ENCODE data around the gene SLC39A2.
A peak's percentile ranks its signal among the peaks of the same experiment; 100 is the strongest.

SLC39A2 gene

DNA sequence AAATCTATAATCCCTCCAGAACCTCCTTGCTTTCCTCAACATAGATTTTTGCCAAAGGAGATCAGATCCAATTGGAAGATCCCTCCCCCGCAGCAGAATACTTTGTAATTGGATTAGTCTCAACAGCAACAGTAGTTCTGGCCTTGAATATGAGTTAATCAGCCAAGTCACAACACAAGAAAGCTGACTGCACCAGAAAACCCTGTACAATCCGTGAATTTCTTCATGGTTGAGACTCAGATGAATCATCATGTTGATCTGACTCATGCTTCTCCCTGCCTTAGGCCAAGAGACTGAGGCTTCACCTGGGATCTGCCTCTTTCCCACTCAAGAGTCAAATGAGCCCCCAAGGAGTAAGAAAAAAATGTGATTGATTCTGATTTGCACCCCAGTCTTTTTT, 12.3 kb upstream of the SLC39A2 start:
- Histone ChIP-seq H3K4ac (ENCODE audit: low read length) (no peak overlapping the region), H3K4me1 (ENCODE audit: control insufficient read depth in 2 of 2, insufficient read depth in 1 of 2, low read depth in 1 of 2, low read length in 2 of 2) (peaks cover 0 to 4% of the 10 kb centered on the region in 2 donors), H4K8ac (ENCODE audit: low read depth, low read length) (no peak overlapping the region), H3K23ac (ENCODE audit: low read depth, low read length, poor library complexity) (no peak overlapping the region), H2AFZ (ENCODE audit: low read length) (no peak overlapping the region), H2AK5ac (ENCODE audit: low read depth, low read length) (no peak overlapping the region), H2BK12ac (ENCODE audit: low read length) (no peak overlapping the region), H3K9ac (ENCODE audit: low read depth, low read length, poor library complexity) (no peak overlapping the region), H4K91ac (ENCODE audit: low read depth, low read length, poor library complexity) (no peak overlapping the region), H2BK5ac (ENCODE audit: low read length) (no peak overlapping the region), H3K9me3 (replicated peaks in 1 of 2; ENCODE audit: control insufficient read depth in 2 of 2, insufficient read depth in 1 of 2, low read depth in 1 of 2, low read length in 2 of 2) (no peaks in the 10 kb centered on the region), H2BK120ac (ENCODE audit: low read depth, low read length) (no peak overlapping the region), H3K18ac (ENCODE audit: low read length) (no peak overlapping the region), H3K27ac (replicated peaks; ENCODE audit: low read length) (no peak overlapping the region), H2BK15ac (ENCODE audit: low read length) (no peak overlapping the region), H3K27me3 (ENCODE audit: control insufficient read depth in 3 of 3, insufficient read depth in 3 of 3, low read depth in 1 of 3, low read length in 3 of 3) (no peaks in the 10 kb centered on the region), H3K4me3 (ENCODE audit: low read length in 2 of 2) (no peak overlapping the region), H3K14ac (ENCODE audit: low read length) (no peak overlapping the region), H3K36me3 (replicated peaks in 1 of 2; ENCODE audit: control insufficient read depth in 2 of 2, insufficient read depth in 2 of 2, low read length in 2 of 2) (peaks cover under 1 to 9% of the 10 kb centered on the region in 2 donors), H3K4me2 (ENCODE audit: insufficient read depth, low read length, poor library complexity, severe bottlenecking) (no peak overlapping the region), H3K79me1 (ENCODE audit: low read depth, low read length) (no peaks in the 10 kb centered on the region)
- no peak for DNase-seq (ENCODE audit: low spot score)
- WGBS, 2 donors (ENCODE audit: extremely low coverage in 2 of 2, insufficient read length in 2 of 2, insufficient replicate concordance in 1 of 2), result no CpG with 5 or more reads among the region's 2 CpGs

GRCh38 chr14:20988717-20989470, 10.2 kb upstream of the SLC39A2 start:
- peak overlapping the region; percentile 44 for H3K27ac ChIP-seq (replicated peaks; ENCODE audit: low read length)
- peaks cover 13 to 28% of the 10 kb centered on the region in 2 donors for H3K36me3 ChIP-seq (replicated peaks in 1 of 2; ENCODE audit: control insufficient read depth in 2 of 2, insufficient read depth in 2 of 2, low read length in 2 of 2)
- peak overlapping the region; percentile 32 for H3K4ac ChIP-seq (ENCODE audit: low read length)
- peak overlapping the region; percentile 84 for H2BK15ac ChIP-seq (ENCODE audit: low read length)
- WGBS, 2 donors (ENCODE audit: extremely low coverage in 2 of 2, insufficient read length in 2 of 2, insufficient replicate concordance in 1 of 2), result no CpG with 5 or more reads among the region's 15 CpGs
- H3K4me2 ChIP-seq (ENCODE audit: insufficient read depth, low read length, poor library complexity, severe bottlenecking), result no peak overlapping the region
- peak overlapping the region; percentile 92 for H2AFZ ChIP-seq (ENCODE audit: low read length)
- no peak for DNase-seq (ENCODE audit: low spot score)
- no peak overlapping the region for H2BK120ac ChIP-seq (ENCODE audit: low read depth, low read length)
- H3K9ac ChIP-seq (ENCODE audit: low read depth, low read length, poor library complexity), result no peak overlapping the region
- H3K4me1 ChIP-seq (ENCODE audit: control insufficient read depth in 2 of 2, insufficient read depth in 1 of 2, low read depth in 1 of 2, low read length in 2 of 2), result peaks cover 0 to 4% of the 10 kb centered on the region in 2 donors
- H3K23ac ChIP-seq (ENCODE audit: low read depth, low read length, poor library complexity), result no peak overlapping the region
- H4K91ac ChIP-seq (ENCODE audit: low read depth, low read length, poor library complexity), result no peak overlapping the region
- no peak overlapping the region for H3K14ac ChIP-seq (ENCODE audit: low read length)
- H3K18ac ChIP-seq (ENCODE audit: low read length), result peak overlapping the region; percentile 70
- peak overlapping the region; percentile 77 for H2AK5ac ChIP-seq (ENCODE audit: low read depth, low read length)
- H3K27me3 ChIP-seq (ENCODE audit: control insufficient read depth in 3 of 3, insufficient read depth in 3 of 3, low read depth in 1 of 3, low read length in 3 of 3), result no peaks in the 10 kb centered on the region
- H3K79me1 ChIP-seq (ENCODE audit: low read depth, low read length), result no peaks in the 10 kb centered on the region
- no peak overlapping the region for H4K8ac ChIP-seq (ENCODE audit: low read depth, low read length)
- H2BK5ac ChIP-seq (ENCODE audit: low read length), result peak overlapping the region; percentile 42
- peak overlapping the region; percentile 52 for H2BK12ac ChIP-seq (ENCODE audit: low read length)
- H3K9me3 ChIP-seq (replicated peaks in 1 of 2; ENCODE audit: control insufficient read depth in 2 of 2, insufficient read depth in 1 of 2, low read depth in 1 of 2, low read length in 2 of 2), result no peaks in the 10 kb centered on the region
- H3K4me3 ChIP-seq (ENCODE audit: low read length in 2 of 2), result peak overlapping the region in 1 of 2 donors; percentile 95

GRCh38 chr14:20989471-20989786, 9.7 kb upstream of the SLC39A2 start:
- peaks cover 0 to 4% of the 10 kb centered on the region in 2 donors for H3K4me1 ChIP-seq (ENCODE audit: control insufficient read depth in 2 of 2, insufficient read depth in 1 of 2, low read depth in 1 of 2, low read length in 2 of 2)
- no peaks in the 10 kb centered on the region for H3K79me1 ChIP-seq (ENCODE audit: low read depth, low read length)
- no peak overlapping the region for H3K18ac ChIP-seq (ENCODE audit: low read length)
- H3K9me3 ChIP-seq (replicated peaks in 1 of 2; ENCODE audit: control insufficient read depth in 2 of 2, insufficient read depth in 1 of 2, low read depth in 1 of 2, low read length in 2 of 2), result no peaks in the 10 kb centered on the region
- no peak overlapping the region for H4K8ac ChIP-seq (ENCODE audit: low read depth, low read length)
- no peak overlapping the region for H3K4me2 ChIP-seq (ENCODE audit: insufficient read depth, low read length, poor library complexity, severe bottlenecking)
- H3K23ac ChIP-seq (ENCODE audit: low read depth, low read length, poor library complexity), result no peak overlapping the region
- no peak overlapping the region for H4K91ac ChIP-seq (ENCODE audit: low read depth, low read length, poor library complexity)
- no peak for DNase-seq (ENCODE audit: low spot score)
- peak overlapping the region; percentile 62 for H3K27ac ChIP-seq (replicated peaks; ENCODE audit: low read length)
- H3K14ac ChIP-seq (ENCODE audit: low read length), result no peak overlapping the region
- H2BK5ac ChIP-seq (ENCODE audit: low read length), result no peak overlapping the region
- no CpG with 5 or more reads among the region's 11 CpGs for WGBS, 2 donors (ENCODE audit: extremely low coverage in 2 of 2, insufficient read length in 2 of 2, insufficient replicate concordance in 1 of 2)
- peak overlapping the region; percentile 92 for H2AFZ ChIP-seq (ENCODE audit: low read length)
- H3K27me3 ChIP-seq (ENCODE audit: control insufficient read depth in 3 of 3, insufficient read depth in 3 of 3, low read depth in 1 of 3, low read length in 3 of 3), result no peaks in the 10 kb centered on the region
- H2BK120ac ChIP-seq (ENCODE audit: low read depth, low read length), result no peak overlapping the region
- no peak overlapping the region for H3K4ac ChIP-seq (ENCODE audit: low read length)
- H2AK5ac ChIP-seq (ENCODE audit: low read depth, low read length), result no peak overlapping the region
- no peak overlapping the region for H2BK15ac ChIP-seq (ENCODE audit: low read length)
- no peak overlapping the region for H3K9ac ChIP-seq (ENCODE audit: low read depth, low read length, poor library complexity)
- no peak overlapping the region for H2BK12ac ChIP-seq (ENCODE audit: low read length)
- H3K36me3 ChIP-seq (replicated peaks in 1 of 2; ENCODE audit: control insufficient read depth in 2 of 2, insufficient read depth in 2 of 2, low read length in 2 of 2), result peaks cover 15 to 34% of the 10 kb centered on the region in 2 donors
- H3K4me3 ChIP-seq (ENCODE audit: low read length in 2 of 2), result peak overlapping the region in 1 of 2 donors; percentile 95

GRCh38 chr14:20989787-20990600, 9.1 kb upstream of the SLC39A2 start, which contains the start of gene METTL17:
METTL17 (plus strand) TSS chr14:20989980; CDS start chr14:20990003, 23 bp downstream.
- Histone ChIP-seq H3K4ac (ENCODE audit: low read length) (peak within 1 kb of the TSS; percentile 32), H2BK12ac (ENCODE audit: low read length) (peak within 1 kb of the TSS; percentile 52), H3K9me3 (replicated peaks in 1 of 2; ENCODE audit: control insufficient read depth in 2 of 2, insufficient read depth in 1 of 2, low read depth in 1 of 2, low read length in 2 of 2) (no peaks in the 10 kb centered on the region), H2AFZ (ENCODE audit: low read length) (peak within 1 kb of the TSS; percentile 92), H3K4me2 (ENCODE audit: insufficient read depth, low read length, poor library complexity, severe bottlenecking) (peak within 1 kb of the TSS; percentile 70), H3K9ac (ENCODE audit: low read depth, low read length, poor library complexity) (peak within 1 kb of the TSS; percentile 54), H3K27ac (replicated peaks; ENCODE audit: low read length) (peak within 1 kb of the TSS; percentile 62), H3K18ac (ENCODE audit: low read length) (peak within 1 kb of the TSS; percentile 70), H3K14ac (ENCODE audit: low read length) (no peak within 1 kb of the TSS), H2AK5ac (ENCODE audit: low read depth, low read length) (peak within 1 kb of the TSS; percentile 77), H2BK15ac (ENCODE audit: low read length) (peak within 1 kb of the TSS; percentile 84), H3K36me3 (replicated peaks in 1 of 2; ENCODE audit: control insufficient read depth in 2 of 2, insufficient read depth in 2 of 2, low read length in 2 of 2) (peaks cover 21 to 40% of the 10 kb centered on the region in 2 donors), H3K4me1 (ENCODE audit: control insufficient read depth in 2 of 2, insufficient read depth in 1 of 2, low read depth in 1 of 2, low read length in 2 of 2) (peaks cover 0 to 4% of the 10 kb centered on the region in 2 donors), H2BK5ac (ENCODE audit: low read length) (peak within 1 kb of the TSS; percentile 42), H3K27me3 (ENCODE audit: control insufficient read depth in 3 of 3, insufficient read depth in 3 of 3, low read depth in 1 of 3, low read length in 3 of 3) (no peaks in the 10 kb centered on the region), H3K4me3 (ENCODE audit: low read length in 2 of 2) (peak within 1 kb of the TSS; percentile 86 to 95), H4K8ac (ENCODE audit: low read depth, low read length) (no peak within 1 kb of the TSS), H2BK120ac (ENCODE audit: low read depth, low read length) (no peak within 1 kb of the TSS), H4K91ac (ENCODE audit: low read depth, low read length, poor library complexity) (no peak within 1 kb of the TSS), H3K79me1 (ENCODE audit: low read depth, low read length) (no peaks in the 10 kb centered on the region), H3K23ac (ENCODE audit: low read depth, low read length, poor library complexity) (no peak within 1 kb of the TSS)
- WGBS, 2 donors (ENCODE audit: extremely low coverage in 2 of 2, insufficient read length in 2 of 2, insufficient replicate concordance in 1 of 2), result no CpG with 5 or more reads among the region's 42 CpGs
- peak; percentile 84 for DNase-seq (ENCODE audit: low spot score)

Data from neuronal stem cell (in vitro differentiated cells).